Neural cell (in vitro differentiated cells): ENCODE data around the gene FGF11.

Experiments
- EP300 ChIP-seq: fragments of 450-650 bp; conservative IDR thresholded peaks from 2 replicates; pipeline ENCODE4 v1.6.1; 2014; ENCODE audit warnings: antibody characterized with exemption, mild to moderate bottlenecking, moderate library complexity; ENCODE audit not compliant: poor library complexity, severe bottlenecking
- EZH2 ChIP-seq: fragments of 200-600, 300-800 bp; shearing (Covaris generic), sonication (generic); IDR thresholded peaks from 2 replicates; pipeline ENCODE4 v1.6.1; 2014; ENCODE audit warnings: antibody characterized with exemption, low read length, borderline replicate concordance, mild to moderate bottlenecking; ENCODE audit not compliant: insufficient read depth, poor library complexity, severe bottlenecking
- MXI1 ChIP-seq: fragments of 450-650 bp; conservative IDR thresholded peaks from 2 replicates; pipeline ENCODE4 v1.6.1; 2014; ENCODE audit warnings: antibody characterized with exemption, mild to moderate bottlenecking; ENCODE audit not compliant: poor library complexity, severe bottlenecking
- POLR2AphosphoS5 ChIP-seq: IDR thresholded peaks from 2 replicates; pipeline ENCODE4 v1.6.1; 2012
- RAD21 ChIP-seq: fragments of 450-650 bp; conservative IDR thresholded peaks from 2 replicates; pipeline ENCODE4 v1.6.1; 2014; ENCODE audit warnings: antibody characterized with exemption, mild to moderate bottlenecking, moderate library complexity
- SMC3 ChIP-seq: fragments of 450-650 bp; conservative IDR thresholded peaks from 2 replicates; pipeline ENCODE4 v1.6.1; 2014; ENCODE audit warnings: antibody characterized with exemption, mild to moderate bottlenecking, moderate library complexity; ENCODE audit not compliant: poor library complexity
- TAF1 ChIP-seq: IDR thresholded peaks from 2 replicates; pipeline ENCODE4 v1.6.1; 2012; ENCODE audit warnings: low read depth
- TF ChIP-seq, protein P1 (sequence below): fragments of 450-650 bp; IDR thresholded peaks from 2 replicates; pipeline ENCODE4 v1.5.1; 2014; ENCODE audit warnings: antibody characterized with exemption, mild to moderate bottlenecking, moderate library complexity; ENCODE audit not compliant: poor library complexity, severe bottlenecking
- TF ChIP-seq, protein P2 (sequence below): IDR thresholded peaks from 2 replicates; pipeline ENCODE4 v1.6.1; 2012; ENCODE audit warnings: borderline replicate concordance

DNA sequence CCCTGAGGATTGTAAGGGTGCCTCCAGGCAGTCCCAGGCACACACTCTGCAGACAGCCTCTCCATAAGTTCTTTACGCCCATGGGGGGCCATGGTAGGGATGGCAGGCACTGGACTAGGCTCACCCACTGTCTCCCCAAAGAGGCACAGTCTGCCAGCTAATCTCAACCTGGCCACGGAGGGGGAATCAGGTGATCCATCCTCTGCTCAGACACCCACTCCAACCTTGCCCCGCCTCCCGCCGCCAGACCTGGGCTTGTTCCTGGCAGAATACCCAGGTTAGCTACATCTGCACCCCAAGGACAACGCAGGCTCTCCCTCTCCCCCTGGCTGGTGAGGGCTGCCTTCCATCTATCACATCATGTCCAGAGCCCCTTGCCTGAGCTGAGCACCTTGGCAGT lies 30.4 kb upstream of the FGF11 start:
- TF ChIP-seq SMC3 (no peak), EZH2 (no peak), POLR2AphosphoS5 (no peak), EP300 (no peak), RAD21 (no peak), TAF1 (no peak), MXI1 (no peak)
- TF ChIP-seq, protein P1, sequence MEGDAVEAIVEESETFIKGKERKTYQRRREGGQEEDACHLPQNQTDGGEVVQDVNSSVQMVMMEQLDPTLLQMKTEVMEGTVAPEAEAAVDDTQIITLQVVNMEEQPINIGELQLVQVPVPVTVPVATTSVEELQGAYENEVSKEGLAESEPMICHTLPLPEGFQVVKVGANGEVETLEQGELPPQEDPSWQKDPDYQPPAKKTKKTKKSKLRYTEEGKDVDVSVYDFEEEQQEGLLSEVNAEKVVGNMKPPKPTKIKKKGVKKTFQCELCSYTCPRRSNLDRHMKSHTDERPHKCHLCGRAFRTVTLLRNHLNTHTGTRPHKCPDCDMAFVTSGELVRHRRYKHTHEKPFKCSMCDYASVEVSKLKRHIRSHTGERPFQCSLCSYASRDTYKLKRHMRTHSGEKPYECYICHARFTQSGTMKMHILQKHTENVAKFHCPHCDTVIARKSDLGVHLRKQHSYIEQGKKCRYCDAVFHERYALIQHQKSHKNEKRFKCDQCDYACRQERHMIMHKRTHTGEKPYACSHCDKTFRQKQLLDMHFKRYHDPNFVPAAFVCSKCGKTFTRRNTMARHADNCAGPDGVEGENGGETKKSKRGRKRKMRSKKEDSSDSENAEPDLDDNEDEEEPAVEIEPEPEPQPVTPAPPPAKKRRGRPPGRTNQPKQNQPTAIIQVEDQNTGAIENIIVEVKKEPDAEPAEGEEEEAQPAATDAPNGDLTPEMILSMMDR: no peak
- TF ChIP-seq, protein P2, sequence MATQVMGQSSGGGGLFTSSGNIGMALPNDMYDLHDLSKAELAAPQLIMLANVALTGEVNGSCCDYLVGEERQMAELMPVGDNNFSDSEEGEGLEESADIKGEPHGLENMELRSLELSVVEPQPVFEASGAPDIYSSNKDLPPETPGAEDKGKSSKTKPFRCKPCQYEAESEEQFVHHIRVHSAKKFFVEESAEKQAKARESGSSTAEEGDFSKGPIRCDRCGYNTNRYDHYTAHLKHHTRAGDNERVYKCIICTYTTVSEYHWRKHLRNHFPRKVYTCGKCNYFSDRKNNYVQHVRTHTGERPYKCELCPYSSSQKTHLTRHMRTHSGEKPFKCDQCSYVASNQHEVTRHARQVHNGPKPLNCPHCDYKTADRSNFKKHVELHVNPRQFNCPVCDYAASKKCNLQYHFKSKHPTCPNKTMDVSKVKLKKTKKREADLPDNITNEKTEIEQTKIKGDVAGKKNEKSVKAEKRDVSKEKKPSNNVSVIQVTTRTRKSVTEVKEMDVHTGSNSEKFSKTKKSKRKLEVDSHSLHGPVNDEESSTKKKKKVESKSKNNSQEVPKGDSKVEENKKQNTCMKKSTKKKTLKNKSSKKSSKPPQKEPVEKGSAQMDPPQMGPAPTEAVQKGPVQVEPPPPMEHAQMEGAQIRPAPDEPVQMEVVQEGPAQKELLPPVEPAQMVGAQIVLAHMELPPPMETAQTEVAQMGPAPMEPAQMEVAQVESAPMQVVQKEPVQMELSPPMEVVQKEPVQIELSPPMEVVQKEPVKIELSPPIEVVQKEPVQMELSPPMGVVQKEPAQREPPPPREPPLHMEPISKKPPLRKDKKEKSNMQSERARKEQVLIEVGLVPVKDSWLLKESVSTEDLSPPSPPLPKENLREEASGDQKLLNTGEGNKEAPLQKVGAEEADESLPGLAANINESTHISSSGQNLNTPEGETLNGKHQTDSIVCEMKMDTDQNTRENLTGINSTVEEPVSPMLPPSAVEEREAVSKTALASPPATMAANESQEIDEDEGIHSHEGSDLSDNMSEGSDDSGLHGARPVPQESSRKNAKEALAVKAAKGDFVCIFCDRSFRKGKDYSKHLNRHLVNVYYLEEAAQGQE: no peak
